ENCODE measurements around the gene SPDEF. TPM values are rescaled to one million over a fixed set of nuclear protein-coding genes. Genes with fewer than 3 reads are reported as not detected.

Gene SPDEF
- total and polyA plus RNA-seq, 4 donors: 2.6 to 11.8 (median 7.1) TPM

GRCh38 chr6:34489207-34489805, 66.8 kb downstream of the SPDEF start:
- DNase-seq: no peak
- H3K4me3 ChIP-seq: no peak overlapping the region
- no peak for ATAC-seq (ENCODE audit: insufficient read depth, low FRiP score)
- H3K9ac ChIP-seq (ENCODE audit: insufficient read depth in 1 of 2, low read length in 2 of 2): no peak overlapping the region
- H3K27ac ChIP-seq (ENCODE audit: low read depth in 1 of 2, low read length in 1 of 2): no peak overlapping the region
- H3K9me3 ChIP-seq (ENCODE audit: control insufficient read depth in 4 of 4, insufficient read depth in 3 of 4, low read length in 3 of 4): peaks cover 0 to 1% (median 0%) of the 10 kb centered on the region in 4 donors
- H3K27me3 ChIP-seq (ENCODE audit: control insufficient read depth in 3 of 3, insufficient read depth in 3 of 3, low read length in 2 of 3): no peaks in the 10 kb centered on the region
- no peaks in the 10 kb centered on the region for H3K36me3 ChIP-seq (ENCODE audit: control insufficient read depth in 4 of 4, insufficient read depth in 4 of 4, low read length in 4 of 4)
- TF ChIP-seq, protein P1, sequence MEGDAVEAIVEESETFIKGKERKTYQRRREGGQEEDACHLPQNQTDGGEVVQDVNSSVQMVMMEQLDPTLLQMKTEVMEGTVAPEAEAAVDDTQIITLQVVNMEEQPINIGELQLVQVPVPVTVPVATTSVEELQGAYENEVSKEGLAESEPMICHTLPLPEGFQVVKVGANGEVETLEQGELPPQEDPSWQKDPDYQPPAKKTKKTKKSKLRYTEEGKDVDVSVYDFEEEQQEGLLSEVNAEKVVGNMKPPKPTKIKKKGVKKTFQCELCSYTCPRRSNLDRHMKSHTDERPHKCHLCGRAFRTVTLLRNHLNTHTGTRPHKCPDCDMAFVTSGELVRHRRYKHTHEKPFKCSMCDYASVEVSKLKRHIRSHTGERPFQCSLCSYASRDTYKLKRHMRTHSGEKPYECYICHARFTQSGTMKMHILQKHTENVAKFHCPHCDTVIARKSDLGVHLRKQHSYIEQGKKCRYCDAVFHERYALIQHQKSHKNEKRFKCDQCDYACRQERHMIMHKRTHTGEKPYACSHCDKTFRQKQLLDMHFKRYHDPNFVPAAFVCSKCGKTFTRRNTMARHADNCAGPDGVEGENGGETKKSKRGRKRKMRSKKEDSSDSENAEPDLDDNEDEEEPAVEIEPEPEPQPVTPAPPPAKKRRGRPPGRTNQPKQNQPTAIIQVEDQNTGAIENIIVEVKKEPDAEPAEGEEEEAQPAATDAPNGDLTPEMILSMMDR (IDR thresholded peaks at IDR 0.05; ENCODE audit: control extremely low read depth, extremely low read depth): no peak
- no peaks in the 10 kb centered on the region for H3K4me1 ChIP-seq (ENCODE audit: control insufficient read depth in 5 of 5, insufficient read depth in 5 of 5, low read length in 5 of 5)
- WGBS, 2 donors: 74 to 83% methylated on average over 9 of the region's 9 CpGs

Other genes starting within 250 kb of the SPDEF start
- gene NUDT3, start 163.7 kb downstream of the SPDEF start, total RNA-seq: 10 to 100 TPM; 34.8 to 38.5 TPM
- gene NUDT3, start 163.7 kb downstream of the SPDEF start, polyA plus RNA-seq: 10 to 100 TPM in 1 of 2 donors, 1 to 10 TPM in 1; 9.0 to 10.8 TPM
- gene RPS10, start 130.3 kb downstream of the SPDEF start, total RNA-seq: 1,000 to 10,000 TPM in 1 of 2 donors, 100 to 1,000 TPM in 1; 846 to 1,066 TPM
- gene RPS10, start 130.3 kb downstream of the SPDEF start, polyA plus RNA-seq: 1,000 to 10,000 TPM; 2,410 to 2,710 TPM
- gene PACSIN1, start 90.3 kb downstream of the SPDEF start, total RNA-seq: under 1 TPM; 0.15 to 0.17 TPM
- under 1 TPM; 0.02 to 0.08 TPM for gene PACSIN1, start 90.3 kb downstream of the SPDEF start, polyA plus RNA-seq
- 10 to 100 TPM; 51.9 to 70.1 TPM for gene ILRUN, start 140.4 kb upstream of the SPDEF start, total RNA-seq
- gene ILRUN, start 140.4 kb upstream of the SPDEF start, polyA plus RNA-seq: 10 to 100 TPM; 54.3 to 57.7 TPM
- 10 to 100 TPM; 31.6 to 71.1 TPM for gene SNRPC, start 201.2 kb upstream of the SPDEF start, total RNA-seq
- 100 to 1,000 TPM; 129 to 130 TPM for gene SNRPC, start 201.2 kb upstream of the SPDEF start, polyA plus RNA-seq
- 10 to 100 TPM; 13.3 to 14.7 TPM for gene BLTP3A, start 235.8 kb upstream of the SPDEF start, total RNA-seq
- gene BLTP3A, start 235.8 kb upstream of the SPDEF start, polyA plus RNA-seq: 1 to 10 TPM; 3.1 to 5.9 TPM